GM18502 (cell line): ENCODE data around the gene ADAD2.
"Not testable (repeated sequence)": the region's sequence is repeated elsewhere in the genome, so short reads cannot be mapped to it uniquely, and the experiment has no call there.

Source experiments
- ATAC-seq: cut with Tn5 transposase; IDR thresholded peaks from one replicate; pipeline ENCODE4 v1.9.1; 2021; ENCODE audit warnings: mild to moderate bottlenecking; ENCODE audit not compliant: unreplicated experiment, poor library complexity

ADAD2 gene

GRCh38 chr16:84195201-84196093 is 4.5 kb downstream of the ADAD2 start:
- ATAC-seq = no peak

- no peak for ATAC-seq
Measured at GRCh38 chr16:84196101-84196500, 5.1 kb downstream of the ADAD2 start.

- no peak for ATAC-seq
Measured at GRCh38 chr16:84196727-84197394, 5.9 kb downstream of the ADAD2 start.

- ATAC-seq = no peak
Measured at GRCh38 chr16:84197466-84198128, 6.6 kb downstream of the ADAD2 start.

GRCh38 chr16:84198401-84198800 is 7.4 kb downstream of the ADAD2 start:
- ATAC-seq = no peak

GRCh38 chr16:84199097-84199496 is 8.1 kb downstream of the ADAD2 start:
- ATAC-seq = no peak

GRCh38 chr16:84199861-84200260 is 8.9 kb downstream of the ADAD2 start:
- no peak for ATAC-seq

- not testable (repeated sequence) for ATAC-seq
Measured at GRCh38 chr16:84204551-84204950, 13.6 kb downstream of the ADAD2 start.

GRCh38 chr16:84205123-84205522 is 14.2 kb downstream of the ADAD2 start:
- not testable (repeated sequence) for ATAC-seq

GRCh38 chr16:84205976-84206691 is 15.2 kb downstream of the ADAD2 start:
- ATAC-seq = no peak

GRCh38 chr16:84207251-84207650 is 16.3 kb downstream of the ADAD2 start:
- no peak for ATAC-seq

- ATAC-seq = no peak
Measured at GRCh38 chr16:84207879-84208278, 16.9 kb downstream of the ADAD2 start.

GRCh38 chr16:84209989-84210388 is 19.0 kb downstream of the ADAD2 start:
- no peak for ATAC-seq

GRCh38 chr16:84212154-84212553 is 21.2 kb downstream of the ADAD2 start:
- ATAC-seq = no peak

- ATAC-seq = no peak
Measured at GRCh38 chr16:84212631-84213030, 21.7 kb downstream of the ADAD2 start.

- ATAC-seq = no peak
Measured at GRCh38 chr16:84214451-84215066, 23.6 kb downstream of the ADAD2 start.

- ATAC-seq = no peak
Measured at GRCh38 chr16:84215531-84215930, 24.6 kb downstream of the ADAD2 start.

- ATAC-seq = not testable (repeated sequence)
Measured at GRCh38 chr16:84216144-84216543, 25.2 kb downstream of the ADAD2 start.

GRCh38 chr16:84218176-84218823 is 27.3 kb downstream of the ADAD2 start:
- ATAC-seq = no peak

GRCh38 chr16:84218956-84219355 is 28.0 kb downstream of the ADAD2 start:
- ATAC-seq = no peak
